Astrocyte of the cerebellum (primary cell): ENCODE data around the gene CENATAC.
"Not testable (repeated sequence)": the region's sequence is repeated elsewhere in the genome, so short reads cannot be mapped to it uniquely, and the experiment has no call there.

Experiments
- DNase-seq: peaks from one replicate; pipeline ENCODE4 v3.0.0-alpha.2; 2011; ENCODE audit warnings: low read depth
- H3K4me3 ChIP-seq: 2 replicates; pipeline ENCODE4 v1.5.1; 2011; ENCODE audit warnings: mild to moderate bottlenecking, low read depth, low read length, moderate library complexity
- CTCF ChIP-seq: IDR thresholded peaks from 2 replicates; pipeline ENCODE4 v1.5.1; 2012; ENCODE audit warnings: low read length, low read depth, moderate library complexity, mild to moderate bottlenecking; ENCODE audit errors: missing control alignments
- in situ Hi-C: cut with HindIII; loops from 2 replicates; pipeline ENCODE4 v1.10.0; 2017; ENCODE audit warnings: low sequenced_read_pairs

Gene CENATAC

GRCh38 chr11:118975771-118976709, 21.9 kb upstream of the CENATAC start:
- peak; percentile 65 for DNase-seq
- TF ChIP-seq CTCF: no peak
- H3K4me3 ChIP-seq: no peak overlapping the region
- in situ Hi-C loops: no loop called here

- DNase-seq: no peak
- in situ Hi-C loops: no loop called here
- no peak for TF ChIP-seq CTCF
- H3K4me3 ChIP-seq: no peak overlapping the region
Observed at GRCh38 chr11:118979434-118979833, 18.5 kb upstream of the CENATAC start.

GRCh38 chr11:118980191-118980881, 17.6 kb upstream of the CENATAC start:
- no peak for TF ChIP-seq CTCF
- no peak for DNase-seq
- no peak overlapping the region for H3K4me3 ChIP-seq
- in situ Hi-C loops: no loop called here

- H3K4me3 ChIP-seq, in situ Hi-C loops, DNase-seq: not testable (repeated sequence)
Observed at GRCh38 chr11:118984337-118984736, 13.6 kb upstream of the CENATAC start.

GRCh38 chr11:118984825-118985224, 13.1 kb upstream of the CENATAC start:
- no peak for TF ChIP-seq CTCF
- no peak for DNase-seq
- no peak overlapping the region for H3K4me3 ChIP-seq
- in situ Hi-C loops: no loop called here

GRCh38 chr11:118988280-118988679, 9.7 kb upstream of the CENATAC start:
- no peak for TF ChIP-seq CTCF
- no peak for DNase-seq
- in situ Hi-C loops: no loop called here
- H3K4me3 ChIP-seq: no peak overlapping the region

GRCh38 chr11:118991486-118992038, 6.4 kb upstream of the CENATAC start:
- DNase-seq, H3K4me3 ChIP-seq, in situ Hi-C loops: not testable (repeated sequence)
